ENCODE data around the gene HSF4. TPM values are rescaled to one million over a fixed set of nuclear protein-coding genes. Genes with fewer than 3 reads are reported as not detected.

The HSF4 gene
- total and polyA plus RNA-seq, 2 of the 4 experiments (the other 2 are of a cell fraction): 0.54 to 7.5 TPM

DNA sequence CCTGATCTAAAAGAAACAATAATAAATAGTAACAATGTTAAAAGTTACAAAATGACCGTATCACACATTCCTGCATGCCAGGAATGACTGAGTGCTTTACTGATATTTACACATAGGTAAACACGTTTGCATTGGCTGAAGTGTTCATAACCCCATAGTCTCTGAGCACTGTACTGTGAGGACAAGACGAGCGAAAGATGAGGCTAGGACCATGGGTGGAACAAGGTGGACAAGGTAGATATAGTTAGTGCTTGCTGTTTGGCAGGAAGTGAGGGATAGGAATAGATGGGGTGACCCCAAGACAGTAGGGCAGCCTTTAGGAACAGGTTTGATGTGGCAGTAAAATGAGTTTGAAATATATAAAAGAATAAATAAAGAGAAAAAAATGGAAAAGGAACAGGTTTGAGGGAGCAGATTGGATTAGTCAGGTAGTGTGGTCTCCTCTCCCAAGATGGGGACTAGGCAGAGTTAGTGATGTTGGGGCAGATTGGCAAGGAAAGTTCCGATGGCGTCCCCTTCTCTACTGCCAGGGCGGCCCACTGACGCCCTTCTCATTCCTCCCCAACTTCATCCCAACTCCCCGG, 27.0 kb downstream of the HSF4 start:
- peaks cover 23% of the 10 kb centered on the region for H4K20me1 ChIP-seq (ENCODE audit: insufficient read depth, low read length)
- ATAC-seq (ENCODE audit: low read depth) (no peak), DNase-seq (no peak)
- peak overlapping the region; percentile 40 for H3K14ac ChIP-seq (replicated peaks; ENCODE audit: low read depth, low read length)
- H3K56ac ChIP-seq (ENCODE audit: extremely low read depth, insufficient read depth, low read length): 0 out of 2 replicates have a peak overlapping the region, but pooled peaks have one; percentile 9
- peaks cover 31% of the 10 kb centered on the region for H3K36me3 ChIP-seq (ENCODE audit: control insufficient read depth, insufficient read depth, low read length)
- peak overlapping the region; percentile 100 for H2AK9ac ChIP-seq (replicated peaks; ENCODE audit: low read depth, low read length, poor library complexity)
- peak overlapping the region; percentile 76 for H3K4ac ChIP-seq (ENCODE audit: low read depth, low read length)
- peaks cover 26% of the 10 kb centered on the region for H3K9me1 ChIP-seq (ENCODE audit: insufficient read depth, low read length)
- H3K9me3 ChIP-seq (ENCODE audit: control insufficient read depth, insufficient read depth, low read length): no peaks in the 10 kb centered on the region
- no TSS peak for BruUV-seq (replicated peaks)
- peak overlapping the region; percentile 50; the same call in 1 of the 2 replicates for H4K5ac ChIP-seq (ENCODE audit: low read depth, low read length)
- CTCF ChIA-PET: no interaction called here
- H3K27me3 ChIP-seq (ENCODE audit: control insufficient read depth, insufficient read depth, low read length): no peaks in the 10 kb centered on the region
- 0 out of 2 replicates have a peak overlapping the region, but pooled peaks have one; percentile 24 for H3K9ac ChIP-seq (ENCODE audit: low read depth, low read length)
- H4K8ac ChIP-seq (ENCODE audit: low read depth in 2 of 2, low read length in 2 of 2): peak overlapping the region; percentile 14 to 59; a peak in 3 of 4 replicates
- H4K91ac ChIP-seq (ENCODE audit: insufficient read depth, low read depth, low read length): no peak overlapping the region
- H2AFZ ChIP-seq (replicated peaks; ENCODE audit: low read length, poor library complexity): peak overlapping the region; percentile 98
- peaks cover 25 to 48% of the 10 kb centered on the region in 2 experiments for H3K79me1 ChIP-seq (ENCODE audit: low read depth in 1 of 2, low read length in 2 of 2)
- in situ Hi-C loops (cut with MboI; ENCODE audit: low sequenced_read_pairs): no loop called here
- TF ChIP-seq RFX5 (IDR thresholded peaks at IDR 0.05; ENCODE audit: low read depth, low read length): no peak
- TF ChIP-seq BHLHE40 (IDR thresholded peaks at IDR 0.05; ENCODE audit: low read depth, low read length): no peak
- TF ChIP-seq MAFK (IDR thresholded peaks at IDR 0.05; ENCODE audit: low read depth, low read length): no peak
- peak overlapping the region; percentile 58; the same call in 1 of the 2 replicates for H2BK120ac ChIP-seq (ENCODE audit: low read depth, low read length)
- H3K4me2 ChIP-seq (ENCODE audit: low read depth, low read length): peak overlapping the region; percentile 93
- intact Hi-C loops (cut with micrococcal nuclease): no loop called here
- dilution Hi-C loops (cut with HindIII; ENCODE audit: low sequenced_read_pairs, unreplicated experiment): no loop called here
- H3K23ac ChIP-seq (ENCODE audit: low read depth, low read length): no peak overlapping the region
- H3K4me3 ChIP-seq (ENCODE audit: insufficient read depth, low read depth, low read length): peak overlapping the region; percentile 95
- H3K27ac ChIP-seq (ENCODE audit: insufficient read depth, low read length): no peak overlapping the region
- peak overlapping the region; percentile 90; the same call in 1 of the 2 replicates for H2AK5ac ChIP-seq (ENCODE audit: low read depth, low read length)
- peaks cover 19% of the 10 kb centered on the region for H3K4me1 ChIP-seq (ENCODE audit: control insufficient read depth, insufficient read depth, low read length)
- WGBS, 2 experiments (ENCODE audit: extremely low coverage in 2 of 2, insufficient read length in 1 of 2): 0% methylated on average over 2 of the region's 9 CpGs; no CpG with 5 or more reads in 1 of the 2 experiments
- peak overlapping the region; percentile 34; the same call in 1 of the 2 replicates for H3K18ac ChIP-seq (ENCODE audit: low read depth, low read length)
- H2BK20ac ChIP-seq (ENCODE audit: low read depth, low read length): peak overlapping the region; percentile 37; the same call in 1 of the 2 replicates
- POLR2A ChIA-PET (ENCODE audit: unreplicated experiment): no interaction called here
- H2BK15ac ChIP-seq (ENCODE audit: low read depth, low read length): peak overlapping the region; percentile 42; the same call in 1 of the 3 replicates
- peak overlapping the region; percentile 64 for H2BK5ac ChIP-seq (ENCODE audit: low read depth, low read length, poor library complexity, severe bottlenecking)
